GM19468 (cell line): ENCODE measurements around the gene CACNA2D3.

Experiments
- ATAC-seq: cut with Tn5 transposase; IDR thresholded peaks from one replicate; pipeline ENCODE4 v1.9.1; 2021; ENCODE audit warnings: mild to moderate bottlenecking, moderate library complexity, moderate number of reproducible peaks; ENCODE audit not compliant: unreplicated experiment; ENCODE audit errors: extremely low read depth

CACNA2D3 gene

GRCh38 chr3:54206874-54207273, 84.5 kb downstream of the CACNA2D3 start:
- no peak for ATAC-seq

- ATAC-seq = no peak
Measured at GRCh38 chr3:54211097-54211496, 88.7 kb downstream of the CACNA2D3 start.

GRCh38 chr3:54212723-54213122, 90.4 kb downstream of the CACNA2D3 start:
- no peak for ATAC-seq

DNA sequence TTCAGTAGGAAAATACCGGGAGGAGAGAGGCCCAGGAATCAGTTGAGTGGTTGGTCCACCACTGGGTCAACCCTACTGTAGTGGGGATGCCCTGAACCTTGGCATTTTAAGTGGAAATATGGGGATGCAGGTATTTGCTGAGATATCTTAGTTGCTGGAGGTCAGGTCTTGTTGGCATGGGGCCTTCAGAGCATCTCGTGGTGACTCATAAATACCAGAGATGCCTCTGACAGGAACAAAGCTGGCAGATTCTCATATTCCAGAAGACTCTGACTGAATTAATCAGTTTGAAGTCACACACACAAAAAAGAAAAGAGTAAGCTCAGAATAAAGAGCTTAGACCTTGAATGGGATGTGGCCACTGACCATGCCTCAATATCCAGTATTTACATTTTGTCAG, 91.6 kb downstream of the CACNA2D3 start:
- no peak for ATAC-seq

GRCh38 chr3:54214845-54215244, 92.5 kb downstream of the CACNA2D3 start:
- ATAC-seq = no peak

DNA sequence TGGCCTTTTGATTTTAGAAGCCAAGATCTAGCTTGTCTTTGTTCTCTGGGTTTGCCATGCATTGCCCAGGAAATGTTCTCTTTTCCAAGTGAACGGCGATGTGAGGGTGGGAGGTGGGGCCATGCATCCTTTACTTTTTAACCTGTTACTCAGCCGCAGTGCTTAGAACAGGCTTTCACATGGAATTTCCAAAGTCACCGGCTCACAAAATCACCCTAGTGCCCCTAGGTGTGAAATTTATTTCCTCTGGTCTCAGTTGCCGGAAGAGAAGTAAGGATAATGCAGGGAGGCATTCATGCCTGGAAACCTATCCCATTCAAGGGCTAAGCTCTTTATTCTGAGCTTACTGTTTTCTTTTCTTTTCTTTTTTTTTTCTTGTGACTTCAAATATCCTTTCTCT, 93.2 kb downstream of the CACNA2D3 start:
- ATAC-seq = no peak

GRCh38 chr3:54217828-54218227, 95.5 kb downstream of the CACNA2D3 start:
- no peak for ATAC-seq

DNA sequence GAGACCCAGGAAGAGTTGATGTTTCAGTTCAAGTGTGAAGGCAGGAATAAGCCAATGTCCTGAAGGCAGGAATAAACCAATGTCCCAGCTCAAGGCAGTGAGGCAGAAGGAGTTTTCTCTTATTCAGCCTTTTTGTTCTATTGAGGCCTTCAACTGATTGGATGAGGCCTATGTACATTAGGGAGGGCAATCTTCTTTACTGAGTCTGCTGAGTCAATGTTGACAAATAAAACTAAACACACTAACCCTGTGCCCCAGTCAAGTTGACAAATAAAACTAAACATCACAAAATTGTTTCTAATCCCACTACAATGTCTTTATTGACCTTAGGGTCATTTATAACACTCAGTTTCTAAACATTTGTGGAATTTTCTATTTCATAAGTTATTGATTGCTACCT, 100.0 kb downstream of the CACNA2D3 start:
- no peak for ATAC-seq

DNA sequence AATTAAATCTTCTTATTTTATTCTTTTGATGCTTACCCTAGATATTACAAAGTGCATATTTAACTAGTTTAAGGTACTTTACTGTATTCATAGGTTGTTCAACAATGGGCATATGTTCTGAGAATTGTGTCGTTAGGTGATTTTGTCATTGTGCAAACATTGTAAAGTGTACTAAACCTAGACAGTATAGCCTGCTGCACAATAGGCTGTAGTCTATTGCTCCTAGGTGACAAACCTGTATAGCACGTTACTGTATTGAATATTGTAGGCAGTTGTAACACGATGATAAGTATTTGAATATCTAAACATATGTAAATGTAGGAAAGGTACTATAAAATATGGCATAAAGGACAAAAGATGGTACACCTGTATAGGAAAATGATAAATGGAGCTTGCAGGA, 100.7 kb downstream of the CACNA2D3 start:
- no peak for ATAC-seq

GRCh38 chr3:54225841-54226528, 103.6 kb downstream of the CACNA2D3 start:
- no peak for ATAC-seq

DNA sequence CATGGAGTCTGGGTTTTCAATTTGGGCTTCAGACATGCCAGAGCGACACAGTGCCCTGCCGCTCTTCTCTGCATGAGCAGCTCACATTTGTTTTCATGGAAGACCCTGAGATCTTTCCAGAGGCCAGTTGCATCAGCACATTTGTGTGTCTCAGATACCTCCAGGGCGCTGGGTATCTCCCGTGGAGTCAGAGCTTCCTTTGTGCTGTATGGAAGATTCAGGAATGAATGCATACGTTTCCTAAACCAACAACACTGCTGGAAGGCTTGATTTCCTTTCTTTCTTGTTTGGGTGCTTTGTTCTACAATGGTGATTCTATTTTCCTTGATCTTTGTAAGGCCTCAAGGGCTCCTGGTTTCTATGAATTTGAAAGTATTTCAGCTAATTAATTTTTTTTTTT, 106.5 kb downstream of the CACNA2D3 start:
- no peak for ATAC-seq

GRCh38 chr3:54232618-54233017, 110.3 kb downstream of the CACNA2D3 start:
- ATAC-seq = no peak

- no peak for ATAC-seq
Measured at GRCh38 chr3:54235998-54236397, 113.6 kb downstream of the CACNA2D3 start.

DNA sequence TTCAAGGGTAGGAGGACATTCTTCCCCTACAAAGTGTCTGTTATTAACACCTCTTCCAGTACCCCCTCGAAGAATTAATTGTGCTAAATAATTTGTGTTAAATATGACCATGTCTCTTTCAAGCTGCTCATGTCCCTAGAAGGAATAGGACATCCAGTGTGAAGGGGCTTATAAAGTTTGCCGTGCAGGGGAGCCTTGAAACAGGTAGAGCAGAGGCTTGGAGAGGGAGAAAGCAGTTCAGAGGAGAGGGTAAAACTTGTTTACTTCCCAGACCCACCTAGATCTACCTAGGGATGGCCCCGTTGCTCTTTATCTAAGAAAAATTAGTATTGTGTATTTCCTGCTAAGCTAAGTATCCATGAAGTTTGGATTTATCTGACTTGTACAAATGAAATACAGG, 114.8 kb downstream of the CACNA2D3 start:
- ATAC-seq = no peak

DNA sequence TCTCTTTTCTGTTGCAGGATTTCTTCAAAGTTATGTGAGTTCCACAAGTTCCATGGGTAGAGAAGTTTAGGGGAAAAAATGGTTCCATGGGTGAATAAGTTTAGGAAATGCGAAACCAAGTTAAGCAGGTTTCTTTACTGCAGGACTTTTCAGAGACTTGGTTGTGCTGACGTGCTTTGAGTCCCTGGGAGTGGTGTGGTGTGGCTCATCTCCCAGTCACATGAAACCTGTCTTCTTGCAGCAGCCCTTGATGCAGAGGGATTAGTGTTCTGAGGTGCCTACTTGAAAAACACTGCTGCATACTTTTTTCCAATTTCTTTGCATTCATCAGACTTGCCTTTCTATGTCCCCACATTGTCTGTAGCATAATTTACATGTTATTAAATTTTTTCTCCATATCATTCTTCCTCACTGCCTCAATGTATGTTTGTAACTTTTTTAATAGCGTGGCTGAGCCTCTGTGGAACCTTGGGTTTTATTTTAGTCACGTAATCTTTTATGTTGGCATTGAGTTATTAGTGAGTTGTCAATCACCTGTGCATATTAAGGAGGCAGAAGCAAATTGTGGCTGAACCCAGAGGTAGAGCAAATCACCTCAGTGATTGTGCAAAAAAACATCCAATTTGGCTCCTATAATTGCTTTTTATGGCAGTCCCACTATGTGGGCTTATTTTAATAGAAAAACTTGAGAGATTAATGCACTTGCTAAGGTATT, 115.6 kb downstream of the CACNA2D3 start:
- ATAC-seq = no peak

- ATAC-seq = no peak
Measured at GRCh38 chr3:54240309-54240708, 118.0 kb downstream of the CACNA2D3 start.

GRCh38 chr3:54243056-54243931, 120.9 kb downstream of the CACNA2D3 start:
- ATAC-seq = no peak

- ATAC-seq = no peak
Measured at GRCh38 chr3:54243960-54244682, 121.8 kb downstream of the CACNA2D3 start.

DNA sequence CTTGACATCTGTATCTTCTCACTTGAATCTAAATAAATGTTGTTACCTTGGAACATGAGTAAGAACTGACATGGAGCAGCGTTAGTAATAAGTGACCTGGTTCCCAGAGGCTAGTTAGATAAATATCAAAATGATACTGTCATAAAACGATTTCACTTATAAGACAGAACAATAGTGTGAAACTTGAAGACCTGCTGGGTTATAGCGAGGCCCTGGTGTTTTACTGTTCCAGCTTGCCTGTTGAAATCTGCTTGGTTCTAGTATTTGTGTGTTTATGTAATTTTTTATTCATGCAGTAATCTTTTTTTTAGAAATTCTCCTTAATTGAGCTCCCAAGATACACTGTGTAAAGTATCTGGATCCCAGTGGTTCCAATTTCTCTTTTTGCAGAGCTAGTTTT, 129.4 kb downstream of the CACNA2D3 start:
- no peak for ATAC-seq

DNA sequence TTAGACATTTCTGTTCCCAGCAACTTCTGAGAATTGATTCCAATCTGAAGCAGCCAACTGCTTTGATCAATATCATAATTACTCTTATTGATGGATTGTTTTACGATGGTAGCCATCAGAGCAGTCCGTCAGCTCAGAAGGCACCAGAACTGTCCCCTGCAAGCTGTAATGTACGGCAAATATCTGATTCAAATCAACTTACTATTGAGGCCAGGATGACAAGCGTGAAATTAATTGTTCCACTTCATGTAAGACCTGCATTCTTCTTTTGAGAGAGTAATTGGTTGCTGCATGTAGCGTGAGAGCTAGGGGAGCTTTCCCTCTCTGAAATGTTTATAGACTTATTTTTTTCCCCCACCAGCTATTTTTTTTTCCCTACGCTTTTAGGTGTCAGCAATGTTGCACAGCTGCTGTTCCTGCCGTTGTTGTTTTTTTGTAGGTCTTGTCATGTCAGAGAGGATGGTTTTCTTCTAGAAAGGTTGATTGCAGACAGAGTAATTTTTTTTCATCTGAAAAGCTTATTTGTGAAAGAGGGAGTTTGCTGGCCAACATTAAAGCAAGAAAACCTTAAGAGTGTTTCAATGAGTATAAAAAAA, 134.9 kb downstream of the CACNA2D3 start:
- ATAC-seq = no peak
